Adrenal gland (tissue), 5 donors: ENCODE data around the gene BLTP2.

Experiments
- POLR2A ChIP-seq, 2 donors: fragments of 450-650 bp; IDR thresholded peaks; one replicate each; pipeline ENCODE4 v1.6.1; 2017; ENCODE audit warnings: antibody characterized with exemption in 2 of 2, mild to moderate bottlenecking in 2 of 2, moderate library complexity in 1 of 2
- TF ChIP-seq, protein P1 (sequence below), 6 experiments: fragments of 450-650 bp in 4 of 6; fragments of 200-600 bp in 2 of 6; sonication (generic) in 1 of 6; IDR thresholded peaks; 1 replicate in 5 of 6; 2 replicates in 1 of 6; pipeline versions ENCODE4 v1.5.1 to v1.8.0; 2016 to 2021; ENCODE audit warnings: antibody characterized with exemption in 6 of 6, mild to moderate bottlenecking in 2 of 6, moderate library complexity in 1 of 6
- donor health status: DM: no; HTN: no; CAD: no.

DNA sequence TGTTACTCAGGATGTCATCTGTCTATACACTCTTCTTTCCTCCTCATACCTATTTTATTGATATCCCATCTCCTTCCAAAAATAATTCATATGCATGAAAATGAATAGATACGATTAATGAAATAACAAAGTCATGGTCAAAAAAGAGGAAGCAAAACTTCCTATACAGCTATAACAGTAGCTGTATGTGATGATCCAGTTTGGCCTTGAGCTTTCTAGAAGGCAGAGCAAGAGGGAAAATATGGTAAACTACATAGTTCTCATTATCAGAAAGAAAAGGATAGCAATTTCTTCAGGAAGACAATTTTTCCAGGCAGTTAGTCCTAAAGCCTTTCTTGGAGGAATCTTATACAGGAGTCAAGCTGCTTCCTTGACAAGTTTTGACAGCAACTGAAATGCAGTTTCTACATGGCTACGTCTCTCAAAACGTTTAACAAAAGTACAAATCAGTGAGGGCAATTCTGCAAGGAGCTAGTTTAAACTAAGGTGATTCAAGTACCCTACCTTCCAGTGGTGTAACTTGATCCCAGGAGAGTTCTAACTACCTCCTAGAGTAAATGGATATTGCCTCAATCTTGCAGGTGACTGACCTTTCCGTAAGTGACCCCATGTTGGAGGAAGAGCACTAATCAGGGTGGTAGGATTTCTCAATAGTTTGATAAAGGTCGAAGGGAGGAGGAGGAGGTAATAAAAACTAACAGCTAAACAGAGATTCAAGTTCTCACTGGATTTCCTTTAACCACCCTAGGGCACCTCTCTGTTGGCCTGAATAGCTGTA lies 47.2 kb downstream of the BLTP2 start:
- TF ChIP-seq POLR2A (IDR thresholded peaks at IDR 0.05) = no peak
- TF ChIP-seq, protein P1, sequence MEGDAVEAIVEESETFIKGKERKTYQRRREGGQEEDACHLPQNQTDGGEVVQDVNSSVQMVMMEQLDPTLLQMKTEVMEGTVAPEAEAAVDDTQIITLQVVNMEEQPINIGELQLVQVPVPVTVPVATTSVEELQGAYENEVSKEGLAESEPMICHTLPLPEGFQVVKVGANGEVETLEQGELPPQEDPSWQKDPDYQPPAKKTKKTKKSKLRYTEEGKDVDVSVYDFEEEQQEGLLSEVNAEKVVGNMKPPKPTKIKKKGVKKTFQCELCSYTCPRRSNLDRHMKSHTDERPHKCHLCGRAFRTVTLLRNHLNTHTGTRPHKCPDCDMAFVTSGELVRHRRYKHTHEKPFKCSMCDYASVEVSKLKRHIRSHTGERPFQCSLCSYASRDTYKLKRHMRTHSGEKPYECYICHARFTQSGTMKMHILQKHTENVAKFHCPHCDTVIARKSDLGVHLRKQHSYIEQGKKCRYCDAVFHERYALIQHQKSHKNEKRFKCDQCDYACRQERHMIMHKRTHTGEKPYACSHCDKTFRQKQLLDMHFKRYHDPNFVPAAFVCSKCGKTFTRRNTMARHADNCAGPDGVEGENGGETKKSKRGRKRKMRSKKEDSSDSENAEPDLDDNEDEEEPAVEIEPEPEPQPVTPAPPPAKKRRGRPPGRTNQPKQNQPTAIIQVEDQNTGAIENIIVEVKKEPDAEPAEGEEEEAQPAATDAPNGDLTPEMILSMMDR (IDR thresholded peaks at IDR 0.05) = no peak
